Measurements from ENCODE around the gene SETD2. TPM values are rescaled to one million over a fixed set of nuclear protein-coding genes. Genes with fewer than 3 reads are reported as not detected.
A peak's percentile ranks its signal among the peaks of the same experiment; 100 is the strongest.

Gene SETD2
- total and polyA plus RNA-seq, 9 of the 15 experiments (the other 6 are each of a cell fraction or from before 2014, with no cell fraction given): 8.2 to 44.0 (median 33.6) TPM

DNA sequence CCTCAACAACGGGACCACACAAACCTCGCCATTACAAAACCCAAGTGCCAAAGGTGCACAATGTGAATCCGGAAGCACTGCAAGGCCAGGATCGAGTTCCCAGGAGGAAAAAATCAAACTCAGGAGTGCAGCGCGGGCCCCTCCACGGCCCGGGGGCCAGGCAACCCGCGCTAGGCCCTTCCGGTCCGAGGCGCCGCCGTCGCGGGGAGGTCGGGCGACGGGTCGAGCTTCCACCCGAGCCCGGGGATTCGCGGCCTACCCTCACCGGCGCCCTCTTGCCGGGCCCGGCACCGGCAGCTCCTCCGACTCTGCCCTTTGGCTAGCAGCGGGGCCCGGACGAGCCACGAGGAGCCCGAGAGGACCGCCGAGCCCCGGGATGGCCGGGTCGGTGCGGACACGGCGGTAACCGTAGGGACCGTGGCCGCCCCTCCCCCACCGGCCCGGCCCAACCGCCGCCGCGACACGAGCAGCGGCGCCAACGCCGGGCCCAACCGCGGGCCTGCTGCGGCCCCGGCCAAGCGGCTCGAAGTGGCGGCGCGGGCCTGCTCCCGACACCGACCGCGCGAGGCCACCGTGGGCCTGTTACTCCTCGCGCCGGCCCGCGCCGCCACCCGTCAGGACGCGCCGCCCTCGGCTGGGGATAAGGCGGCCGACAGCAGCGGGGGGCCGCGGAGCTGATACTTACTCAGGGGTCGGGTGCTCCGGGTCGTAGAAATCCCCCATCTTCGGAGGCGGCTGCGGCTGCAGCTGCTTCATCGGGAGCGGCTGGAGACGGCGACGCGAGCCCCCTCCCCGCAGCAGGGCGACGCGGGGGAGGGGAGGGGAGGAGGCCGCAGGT is 525 bp downstream of the SETD2 start:
- WGBS (ENCODE audit: insufficient coverage, low coverage, missing lambda C conversion rate): under 1% methylated on average over 101 of the region's 106 CpGs
- TF ChIP-seq MYC (IDR thresholded peaks at IDR 0.05; ENCODE audit: low read depth, low read length) (peak; percentile 73), MYC (CRISPR knock-in tag; IDR thresholded peaks at IDR 0.05; ENCODE audit: borderline replicate concordance, low read depth) (no peak), ZNF239 (CRISPR knock-in tag; IDR thresholded peaks at IDR 0.05) (no peak), ZBTB17 (CRISPR knock-in tag; IDR thresholded peaks at IDR 0.05) (no peak), SRSF7 (optimal IDR thresholded peaks at IDR 0.05; ENCODE audit: low read depth, low read length) (no peak), NR4A1 (CRISPR knock-in tag; IDR thresholded peaks at IDR 0.05) (no peak), NR4A1 (tag; IDR thresholded peaks at IDR 0.05) (no peak; the same call in 1 of the 2 replicates), ZNF696 (CRISPR knock-in tag; conservative IDR thresholded peaks at IDR 0.05) (no peak), BCL6 (CRISPR knock-in tag; IDR thresholded peaks at IDR 0.05) (no peak), WHSC1 (IDR thresholded peaks at IDR 0.05; ENCODE audit: low read length) (no peak), NFXL1 (CRISPR knock-in tag; IDR thresholded peaks at IDR 0.05) (no peak), ZBED1 (IDR thresholded peaks at IDR 0.05) (no peak), CCNT2 (IDR thresholded peaks at IDR 0.05; ENCODE audit: borderline replicate concordance, extremely low read depth, insufficient read length, low read depth, low read length) (peak; percentile 19), PCBP1 (IDR thresholded peaks at IDR 0.05; ENCODE audit: low read depth, low read length, poor library complexity, severe bottlenecking) (peak; percentile 89), HNRNPL (IDR thresholded peaks at IDR 0.05; ENCODE audit: low read depth, low read length) (no peak), RBFOX2 (IDR thresholded peaks at IDR 0.05; ENCODE audit: low read depth, low read length) (peak; percentile 82), EP300 (IDR thresholded peaks at IDR 0.05; ENCODE audit: low read length) (no peak)
- TF ChIP-seq, protein P1, sequence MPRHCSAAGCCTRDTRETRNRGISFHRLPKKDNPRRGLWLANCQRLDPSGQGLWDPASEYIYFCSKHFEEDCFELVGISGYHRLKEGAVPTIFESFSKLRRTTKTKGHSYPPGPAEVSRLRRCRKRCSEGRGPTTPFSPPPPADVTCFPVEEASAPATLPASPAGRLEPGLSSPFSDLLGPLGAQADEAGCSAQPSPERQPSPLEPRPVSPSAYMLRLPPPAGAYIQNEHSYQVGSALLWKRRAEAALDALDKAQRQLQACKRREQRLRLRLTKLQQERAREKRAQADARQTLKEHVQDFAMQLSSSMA (CRISPR knock-in tag; IDR thresholded peaks at IDR 0.05): no peak
- TF ChIP-seq, protein P2, sequence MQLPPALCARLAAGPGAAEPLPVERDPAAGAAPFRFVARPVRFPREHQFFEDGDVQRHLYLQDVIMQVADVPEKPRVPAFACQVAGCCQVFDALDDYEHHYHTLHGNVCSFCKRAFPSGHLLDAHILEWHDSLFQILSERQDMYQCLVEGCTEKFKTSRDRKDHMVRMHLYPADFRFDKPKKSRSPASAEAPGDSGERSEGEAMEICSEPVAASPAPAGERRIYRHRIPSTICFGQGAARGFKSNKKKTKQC (CRISPR knock-in tag; IDR thresholded peaks at IDR 0.05): peak; percentile 95

More for the DNA sequence above, 525 bp downstream of the SETD2 start:
- Histone ChIP-seq H3K4me3 (peak overlapping the region; percentile 67), H3K4me2 (ENCODE audit: insufficient read depth, low read length) (peak overlapping the region; percentile 92), H3K27me3 (ENCODE audit: control insufficient read depth in 2 of 2, insufficient read depth in 2 of 2, low read length in 2 of 2) (no peaks in the 10 kb centered on the region), H3K9me3 (replicated peaks; ENCODE audit: control insufficient read depth, insufficient read depth, low read depth, low read length) (no peaks in the 10 kb centered on the region), H2AFZ (ENCODE audit: low read depth, low read length) (peak overlapping the region; percentile 84), H3K9ac (ENCODE audit: insufficient read depth in 1 of 2, low read depth in 2 of 2, low read length in 2 of 2) (peak overlapping the region; percentile 96 to 99), H4K20me1 (replicated peaks; ENCODE audit: control insufficient read depth, insufficient read depth, low read length) (peaks cover 17% of the 10 kb centered on the region), H3K79me2 (ENCODE audit: control insufficient read depth, insufficient read depth, low read length) (peaks cover 79% of the 10 kb centered on the region), H3K27ac (ENCODE audit: extremely low read depth, low read depth, low read length) (peak overlapping the region; percentile 93), H3K9me1 (ENCODE audit: control insufficient read depth, insufficient read depth, low read length) (no peaks in the 10 kb centered on the region), H3K4me1 (replicated peaks in 1 of 2; ENCODE audit: control insufficient read depth in 2 of 2, insufficient read depth in 2 of 2, low read length in 2 of 2) (peaks cover 32 to 34% of the 10 kb centered on the region in 2 experiments; a peak in 4 of 5 replicates), H3K36me3 (ENCODE audit: control insufficient read depth, insufficient read depth, low read length) (peaks cover 18% of the 10 kb centered on the region; the same call in 2 of the 3 replicates)
- intact Hi-C loops (cut with micrococcal nuclease): loop anchor here (1.0 to 2.0 kb wide), 3 partner anchors 87 to 209 kb away; no protein-coding TSS in a partner anchor
- ChIA-PET CTCF (ENCODE audit: low intra/inter-chr PET ratio) (interaction anchor here (0.7 kb wide), 1 partner anchor 161 kb away, joined by 3 read pairs; no protein-coding TSS in a partner anchor), POLR2A (interaction anchor here (0.5 to 2.6 kb wide), 15 partner anchors 10 to 252 kb away, joined by 3 to 14 read pairs (median 4); no protein-coding TSS in a partner anchor)
- in situ Hi-C loops (cut with MboI): no loop called here
- no TSS peak for BruUV-seq (replicated peaks)
- DNase-seq (ENCODE audit: extremely low read depth in 1 of 4, low spot score in 3 of 4): peak in 3 of 4 experiments; percentile 56 to 79 (median 69)
- FAIRE-seq: no peak
- ATAC-seq: peak; percentile 46
